22Rv1 (cell line): ENCODE data around the gene USP5.

Experiments
- ZFX ChIP-seq: fragments of 450-650 bp; IDR thresholded peaks from 2 replicates; pipeline ENCODE4 v1.6.1; 2017; ENCODE audit warnings: antibody characterized with exemption, borderline replicate concordance
- TF ChIP-seq, protein P1 (sequence below): fragments of 450-650 bp; IDR thresholded peaks from 2 replicates; pipeline ENCODE4 v1.5.1; 2017; ENCODE audit warnings: mild to moderate bottlenecking

DNA sequence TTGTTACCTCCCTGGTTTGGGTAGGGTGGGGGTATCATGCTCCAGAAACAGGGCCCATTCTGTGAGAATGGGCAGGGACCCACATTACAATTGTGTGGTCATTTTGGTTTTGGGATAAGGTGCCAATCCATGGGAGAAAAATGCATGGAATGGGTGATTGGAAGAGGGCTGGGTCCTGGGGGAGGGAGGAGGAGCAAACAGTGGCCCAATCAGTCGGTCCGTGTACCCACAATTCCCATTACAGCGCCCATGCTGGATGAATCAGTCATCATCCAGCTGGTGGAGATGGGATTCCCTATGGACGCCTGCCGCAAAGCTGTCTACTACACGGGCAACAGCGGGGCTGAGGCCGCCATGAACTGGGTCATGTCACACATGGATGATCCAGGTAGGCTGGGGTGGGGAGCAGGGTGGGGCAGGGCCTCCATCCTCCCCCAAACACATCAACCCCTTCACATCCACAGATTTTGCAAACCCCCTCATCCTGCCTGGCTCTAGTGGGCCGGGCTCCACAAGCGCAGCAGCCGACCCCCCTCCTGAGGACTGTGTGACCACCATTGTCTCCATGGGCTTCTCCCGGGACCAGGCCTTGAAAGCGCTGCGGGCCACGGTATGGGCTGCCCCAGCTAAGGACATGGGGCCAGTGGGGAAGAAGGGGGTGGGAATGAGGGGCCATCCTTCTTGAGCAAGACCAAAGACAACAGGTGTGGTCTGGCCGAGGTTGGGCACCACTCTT lies 11.8 kb downstream of the USP5 start:
- TF ChIP-seq, protein P1, sequence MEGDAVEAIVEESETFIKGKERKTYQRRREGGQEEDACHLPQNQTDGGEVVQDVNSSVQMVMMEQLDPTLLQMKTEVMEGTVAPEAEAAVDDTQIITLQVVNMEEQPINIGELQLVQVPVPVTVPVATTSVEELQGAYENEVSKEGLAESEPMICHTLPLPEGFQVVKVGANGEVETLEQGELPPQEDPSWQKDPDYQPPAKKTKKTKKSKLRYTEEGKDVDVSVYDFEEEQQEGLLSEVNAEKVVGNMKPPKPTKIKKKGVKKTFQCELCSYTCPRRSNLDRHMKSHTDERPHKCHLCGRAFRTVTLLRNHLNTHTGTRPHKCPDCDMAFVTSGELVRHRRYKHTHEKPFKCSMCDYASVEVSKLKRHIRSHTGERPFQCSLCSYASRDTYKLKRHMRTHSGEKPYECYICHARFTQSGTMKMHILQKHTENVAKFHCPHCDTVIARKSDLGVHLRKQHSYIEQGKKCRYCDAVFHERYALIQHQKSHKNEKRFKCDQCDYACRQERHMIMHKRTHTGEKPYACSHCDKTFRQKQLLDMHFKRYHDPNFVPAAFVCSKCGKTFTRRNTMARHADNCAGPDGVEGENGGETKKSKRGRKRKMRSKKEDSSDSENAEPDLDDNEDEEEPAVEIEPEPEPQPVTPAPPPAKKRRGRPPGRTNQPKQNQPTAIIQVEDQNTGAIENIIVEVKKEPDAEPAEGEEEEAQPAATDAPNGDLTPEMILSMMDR = no peak
- TF ChIP-seq ZFX = no peak
